Mucosa of descending colon (tissue), 3 donors: ENCODE data around the gene UBTD2. TPM values are rescaled to one million over a fixed set of nuclear protein-coding genes. Genes with fewer than 3 reads are reported as not detected.
A peak's percentile ranks its signal among the peaks of the same experiment; 100 is the strongest.
"Not testable (repeated sequence)": the region's sequence is repeated elsewhere in the genome, so short reads cannot be mapped to it uniquely, and the experiment has no call there.

Experiments used
- ATAC-seq: fragments of 200-7000 bp; cut with Tn5 transposase; one replicate; pipeline ENCODE4 v1.9.1; 2020; ENCODE audit warnings: mild to moderate bottlenecking, moderate library complexity
- DNase-seq, 3 donors: peaks; one replicate each; pipeline ENCODE4 v3.0.0-alpha.2; 2020
- H3K36me3 ChIP-seq: fragments of 200-600 bp; one replicate; pipeline ENCODE4 v1.8.0; 2021; ENCODE audit warnings: low read depth, mild to moderate bottlenecking
- H3K4me1 ChIP-seq: fragments of 200-600 bp; one replicate; pipeline ENCODE4 v1.8.0; 2021; ENCODE audit warnings: low read depth, mild to moderate bottlenecking
- H3K4me3 ChIP-seq: fragments of 200-600 bp; one replicate; pipeline ENCODE4 v1.8.0; 2021; ENCODE audit warnings: mild to moderate bottlenecking
- H3K9me3 ChIP-seq: fragments of 200-600 bp; one replicate; pipeline ENCODE4 v1.8.0; 2021; ENCODE audit warnings: mild to moderate bottlenecking
- CTCF ChIP-seq: fragments of 200-600 bp; IDR thresholded peaks from one replicate; pipeline ENCODE4 v1.8.0; 2022; ENCODE audit warnings: antibody characterized with exemption, mild to moderate bottlenecking
- intact Hi-C, 2 donors: fragments of 100-400 bp; cut with DNase I in 1 of 2; cut with micrococcal nuclease in 1 of 2; formaldehyde crosslinking; loops; one replicate each; pipeline versions ENCODE4 v1.11.0 to v1.11.1; 2022; cut with DNase I, micrococcal nuclease
- long read RNA-seq, 2 donors: library from polyadenylated mRNA; unstranded; transcript quantifications; one replicate each; pipeline ENCODE4 v2.0.0, GENCODE V29; 2019 to 2021
- total RNA-seq, 3 donors: library from RNA; stranded (reverse); fragmentation: NEBNext Ultra II Directional in 2 of 3; extraction: Animal tissue kit (Norgen Biotek cat#: 25700) in 2 of 3; gene quantifications; one replicate each; pipeline versions ENCODE4 v1.2.1 to v1.2.4, GENCODE V29; 2021 to 2023
- donor health status: DM: no; HTN: no; CAD: no; lungs with moderate emphysema.
- donor health status: DM: no; HTN: no; CAD: no.
- donor health status: DM: no; HTN: yes; CAD: no.

UBTD2 gene
- 10 to 100 TPM; 18.3 to 22.2 (median 20.0) TPM for total RNA-seq
- long read RNA-seq, donor 1, transcript UBTD2-201 (3 exons, 3,301 nt) = major isoform, 31 of 35 reads
- long read RNA-seq, donor 1, partial matches to known transcripts = 1 of 35 reads
- long read RNA-seq, donor 1, other reads (novel, unspliced or antisense) = 3 of 35 reads
- long read RNA-seq, donor 2, partial matches to known transcripts = 0 of 2 reads
- long read RNA-seq, donor 2, other reads (novel, unspliced or antisense) = 1 of 2 reads

GRCh38 chr5:172283020-172283861 is at the start of gene UBTD2:
TSS of gene UBTD2 (minus strand) at chr5:172283764. CDS start at chr5:172283665, 99 bp downstream.
- peaks cover 21% of the 10 kb centered on the region for H3K4me1 ChIP-seq
- ATAC-seq = peak; percentile 92
- peak within 1 kb of the TSS; percentile 81 for H3K4me3 ChIP-seq
- DNase-seq = peak; percentile 84 to 91 (median 90)
- TF ChIP-seq CTCF = peak; percentile 49
- H3K9me3 ChIP-seq = no peaks in the 10 kb centered on the region
- no peaks in the 10 kb centered on the region for H3K36me3 ChIP-seq
- intact Hi-C loops = no loop called here

GRCh38 chr5:172326901-172327300 is 43.3 kb upstream of the UBTD2 start:
- H3K4me3 ChIP-seq, H3K4me1 ChIP-seq, intact Hi-C loops, H3K36me3 ChIP-seq, DNase-seq, H3K9me3 ChIP-seq, ATAC-seq: not testable (repeated sequence)

- Histone ChIP-seq H3K4me1 (no peaks in the 10 kb centered on the region), H3K9me3 (no peaks in the 10 kb centered on the region), H3K4me3 (no peak overlapping the region), H3K36me3 (no peaks in the 10 kb centered on the region)
- intact Hi-C loops = no loop called here
- TF ChIP-seq CTCF = no peak
- DNase-seq (no peak), ATAC-seq (no peak)
Measured at GRCh38 chr5:172325452-172325851, 41.9 kb upstream of the UBTD2 start.

GRCh38 chr5:172322028-172322965 is 38.7 kb upstream of the UBTD2 start:
- peak; percentile 78 for ATAC-seq
- Histone ChIP-seq H3K4me1 (no peaks in the 10 kb centered on the region), H3K9me3 (no peaks in the 10 kb centered on the region), H3K4me3 (no peak overlapping the region), H3K36me3 (no peaks in the 10 kb centered on the region)
- peak in 1 of 3 donors; percentile 14 for DNase-seq
- TF ChIP-seq CTCF = no peak
- intact Hi-C loops = no loop called here

GRCh38 chr5:172321593-172321992 is 38.0 kb upstream of the UBTD2 start:
- DNase-seq (no peak), ATAC-seq (no peak)
- Histone ChIP-seq H3K4me3 (no peak overlapping the region), H3K4me1 (no peaks in the 10 kb centered on the region), H3K36me3 (no peaks in the 10 kb centered on the region), H3K9me3 (no peaks in the 10 kb centered on the region)
- intact Hi-C loops = no loop called here
- TF ChIP-seq CTCF = no peak
